ENCODE measurements around the gene YKT6.

Gene YKT6

GRCh38 chr7:44227911-44228310 is 27.1 kb downstream of the YKT6 start:
- H3K4me3 ChIP-seq (ENCODE audit: low read depth, low read length): no peak overlapping the region
- TF ChIP-seq CTCF (conservative IDR thresholded peaks at IDR 0.05; ENCODE audit: low read depth, low read length): no peak
- no peak for DNase-seq (ENCODE audit: low read depth)

GRCh38 chr7:44228571-44229350 is 28.0 kb downstream of the YKT6 start:
- no peak overlapping the region for H3K4me3 ChIP-seq (ENCODE audit: low read depth, low read length)
- no peak for DNase-seq (ENCODE audit: low read depth)
- TF ChIP-seq CTCF (conservative IDR thresholded peaks at IDR 0.05; ENCODE audit: low read depth, low read length): no peak

- no peak for TF ChIP-seq CTCF (conservative IDR thresholded peaks at IDR 0.05; ENCODE audit: low read depth, low read length)
- no peak overlapping the region for H3K4me3 ChIP-seq (ENCODE audit: low read depth, low read length)
- no peak for DNase-seq (ENCODE audit: low read depth)
Measured at GRCh38 chr7:44229546-44230105, 28.8 kb downstream of the YKT6 start.

GRCh38 chr7:44230286-44230685 is 29.5 kb downstream of the YKT6 start:
- H3K4me3 ChIP-seq (ENCODE audit: low read depth, low read length): no peak overlapping the region
- no peak for DNase-seq (ENCODE audit: low read depth)
- TF ChIP-seq CTCF (conservative IDR thresholded peaks at IDR 0.05; ENCODE audit: low read depth, low read length): no peak

- TF ChIP-seq CTCF (conservative IDR thresholded peaks at IDR 0.05; ENCODE audit: low read depth, low read length): no peak
- no peak for DNase-seq (ENCODE audit: low read depth)
- H3K4me3 ChIP-seq (ENCODE audit: low read depth, low read length): no peak overlapping the region
Measured at GRCh38 chr7:44231088-44231487, 30.3 kb downstream of the YKT6 start.

- no peak for TF ChIP-seq CTCF (conservative IDR thresholded peaks at IDR 0.05; ENCODE audit: low read depth, low read length)
- DNase-seq (ENCODE audit: low read depth): no peak
- H3K4me3 ChIP-seq (ENCODE audit: low read depth, low read length): no peak overlapping the region
Measured at GRCh38 chr7:44232396-44232795, 31.6 kb downstream of the YKT6 start.
